Tibial nerve (tissue), 4 donors: Measurements from ENCODE around the gene CEP104. TPM values are rescaled to one million over a fixed set of nuclear protein-coding genes. Genes with fewer than 3 reads are reported as not detected.
A peak's percentile ranks its signal among the peaks of the same experiment; 100 is the strongest.

Experiments used
- DNase-seq, 2 donors: peaks; one replicate each; pipeline ENCODE4 v3.0.0-alpha.2; 2019; ENCODE audit warnings: low spot score in 2 of 2
- H3K27ac ChIP-seq, 4 donors: fragments of 200-600 bp; sonication (generic) in 3 of 4; one replicate each; pipeline ENCODE4 v1.5.1; 2017 to 2019; ENCODE audit warnings: mild to moderate bottlenecking in 1 of 4
- H3K27me3 ChIP-seq, 2 donors: fragments of 200-600 bp; sonication (generic) in 1 of 2; one replicate each; pipeline versions ENCODE4 v1.5.1 to v1.6.0; 2017 to 2019
- H3K36me3 ChIP-seq, 3 donors: fragments of 200-600 bp; sonication (generic); one replicate each; pipeline ENCODE4 v1.5.1; 2018 to 2019
- H3K4me1 ChIP-seq, 4 donors: fragments of 200-600 bp; sonication (generic) in 3 of 4; one replicate each; pipeline ENCODE4 v1.5.1; 2017 to 2019
- H3K4me3 ChIP-seq, 4 donors: fragments of 200-600 bp; sonication (generic) in 3 of 4; one replicate each; pipeline ENCODE4 v1.5.1; 2017 to 2019; ENCODE audit warnings: mild to moderate bottlenecking in 1 of 4, moderate library complexity in 1 of 4
- H3K9me3 ChIP-seq, 4 donors: fragments of 200-600 bp; sonication (generic) in 3 of 4; one replicate each; pipeline ENCODE4 v1.5.1; 2017 to 2019
- CTCF ChIP-seq, 5 experiments: fragments of 200-600 bp in 3 of 5; fragments of 450-650 bp in 2 of 5; sonication (generic) in 3 of 5; IDR thresholded peaks; one replicate each; pipeline ENCODE4 v1.5.1; 2016 to 2019; ENCODE audit warnings: antibody characterized with exemption in 5 of 5, mild to moderate bottlenecking in 3 of 5, moderate library complexity in 2 of 5
- EP300 ChIP-seq, 2 donors: sonication (generic); formaldehyde crosslinking; IDR thresholded peaks; one replicate each; pipeline ENCODE4 v1.6.1; 2017; ENCODE audit warnings: antibody characterized with exemption in 2 of 2, mild to moderate bottlenecking in 1 of 2
- POLR2A ChIP-seq, 2 donors: fragments of 450-650 bp; IDR thresholded peaks; one replicate each; pipeline ENCODE4 v1.6.1; 2017; ENCODE audit warnings: antibody characterized with exemption in 2 of 2, mild to moderate bottlenecking in 2 of 2, moderate library complexity in 2 of 2
- WGBS, 2 donors: methylation state at CpG; one replicate each; pipeline ENCODE4 v1.1.5; 2018; 5-methylcytosine and 5-hydroxymethylcytosine counted together
- total RNA-seq, 4 donors: library from RNA; depleted of rRNA; stranded (reverse); fragments of >200 nt; gene quantifications; one replicate each; pipeline ENCODE4 v1.1.0, GENCODE V29; 2016

CEP104 gene
- total RNA-seq, 4 donors from 2014 or later, result 41.5 to 68.6 (median 48.0) TPM

GRCh38 chr1:3893190-3893589 is 36.2 kb upstream of the CEP104 start:
- Histone ChIP-seq H3K9me3 (peaks cover 0 to 16% (median 0%) of the 10 kb centered on the region in 4 donors), H3K27ac (no peak overlapping the region), H3K4me3 (no peak overlapping the region), H3K36me3 (peaks cover 0 to 58% (median 10%) of the 10 kb centered on the region in 3 donors), H3K27me3 (no peaks in the 10 kb centered on the region), H3K4me1 (peaks cover 0 to 5% (median 0%) of the 10 kb centered on the region in 4 donors)
- DNase-seq, result no peak
- 81 to 86% methylated on average over 5 of the region's 5 CpGs for WGBS, 2 donors
- TF ChIP-seq EP300 (IDR thresholded peaks at IDR 0.05) (no peak), POLR2A (IDR thresholded peaks at IDR 0.05) (no peak), CTCF (IDR thresholded peaks at IDR 0.05) (no peak)

GRCh38 chr1:3892748-3893147 is 35.7 kb upstream of the CEP104 start:
- H3K27me3 ChIP-seq, result no peaks in the 10 kb centered on the region
- peaks cover 0 to 60% (median 12%) of the 10 kb centered on the region in 3 donors for H3K36me3 ChIP-seq
- TF ChIP-seq POLR2A (IDR thresholded peaks at IDR 0.05) (no peak), EP300 (IDR thresholded peaks at IDR 0.05) (no peak), CTCF (IDR thresholded peaks at IDR 0.05) (no peak)
- H3K4me1 ChIP-seq, result peaks cover 0 to 5% (median 0%) of the 10 kb centered on the region in 4 donors
- no peak overlapping the region for H3K27ac ChIP-seq
- 91% methylated on average over 14 of the region's 14 CpGs for WGBS, 2 donors
- DNase-seq, result no peak
- H3K9me3 ChIP-seq, result peaks cover 0 to 12% (median 0%) of the 10 kb centered on the region in 4 donors
- no peak overlapping the region for H3K4me3 ChIP-seq

DNA sequence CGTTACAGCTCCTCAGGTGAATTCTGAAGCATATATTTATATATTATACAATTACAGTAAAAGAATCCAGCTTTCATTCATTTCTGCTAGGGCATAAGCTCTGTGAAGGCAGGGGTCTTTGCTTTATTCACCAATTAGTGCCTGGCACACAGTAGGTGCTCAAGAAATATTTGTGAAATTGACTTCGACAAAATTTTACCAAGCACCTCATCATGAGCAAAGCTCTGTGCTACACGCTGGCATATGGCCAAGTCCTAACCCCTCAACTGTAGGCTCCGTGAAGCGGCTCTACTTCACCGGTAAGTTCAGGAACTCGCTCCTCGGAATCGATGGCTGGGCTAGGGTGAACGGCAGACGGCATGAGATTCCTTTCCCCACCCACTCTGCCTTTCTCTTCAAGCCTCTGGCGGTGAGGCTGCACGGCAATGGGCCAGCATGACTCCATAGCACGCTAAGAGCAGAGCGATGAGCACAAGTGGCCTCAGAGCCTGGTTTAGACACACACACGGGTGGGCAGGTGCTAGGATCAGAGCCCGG is 34.4 kb upstream of the CEP104 start:
- no peak for DNase-seq
- 89% methylated on average over 17 of the region's 17 CpGs for WGBS, 2 donors
- Histone ChIP-seq H3K27ac (peak overlapping the region in 1 of 4 donors; percentile 5), H3K27me3 (no peaks in the 10 kb centered on the region), H3K9me3 (no peaks in the 10 kb centered on the region), H3K4me3 (no peak overlapping the region), H3K4me1 (peaks cover 0 to 5% (median 0%) of the 10 kb centered on the region in 4 donors), H3K36me3 (peaks cover 0 to 72% (median 22%) of the 10 kb centered on the region in 3 donors)
- TF ChIP-seq POLR2A (IDR thresholded peaks at IDR 0.05) (no peak), EP300 (IDR thresholded peaks at IDR 0.05) (no peak), CTCF (IDR thresholded peaks at IDR 0.05) (no peak)

DNA sequence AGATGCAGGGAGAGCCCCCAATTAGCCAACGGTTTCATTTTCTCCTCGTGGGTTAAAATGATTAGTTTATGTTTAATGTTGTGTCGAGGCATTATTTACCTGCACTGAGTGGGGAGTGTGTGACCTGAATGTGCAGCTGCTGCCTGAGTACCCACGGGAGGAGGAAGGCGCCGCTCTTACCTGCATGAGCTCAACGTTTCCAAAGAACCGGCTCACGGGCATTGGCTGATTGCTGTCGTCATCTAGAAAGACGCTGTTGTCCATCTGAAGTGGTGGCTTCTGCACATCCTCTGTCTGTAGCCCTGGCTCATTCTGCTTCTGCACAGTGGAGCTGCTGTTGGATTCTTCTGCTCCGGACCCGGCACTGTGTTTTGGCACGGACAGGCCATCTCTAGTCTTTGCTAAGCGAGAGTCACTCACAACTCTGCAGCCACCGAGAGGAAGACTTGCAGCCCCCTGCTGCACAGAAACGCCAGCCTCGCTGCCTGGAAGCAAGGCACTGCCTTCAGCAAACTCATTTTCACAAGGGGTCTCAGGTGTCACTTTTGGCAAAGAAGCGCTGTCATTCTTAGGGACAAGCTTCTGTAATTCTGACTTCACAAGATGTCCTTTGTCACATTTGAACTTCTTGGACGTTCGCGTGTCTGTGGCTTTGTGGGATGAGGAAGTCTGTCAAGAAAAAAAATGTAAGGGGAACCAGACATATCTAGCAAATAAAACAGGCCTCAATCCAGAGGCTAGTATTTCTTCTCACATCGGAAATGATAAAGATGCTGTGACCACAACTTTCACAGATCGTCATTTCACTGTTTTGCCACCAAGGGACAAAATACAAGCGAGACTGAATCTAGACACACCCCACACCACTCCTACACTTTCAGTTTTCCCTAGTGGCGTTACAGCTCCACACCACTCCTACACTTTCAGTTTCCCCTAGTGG is 33.6 kb upstream of the CEP104 start:
- Histone ChIP-seq H3K9me3 (no peaks in the 10 kb centered on the region), H3K36me3 (peaks cover 0 to 72% (median 23%) of the 10 kb centered on the region in 3 donors), H3K4me1 (peaks cover 0 to 5% (median 0%) of the 10 kb centered on the region in 4 donors), H3K4me3 (no peak overlapping the region), H3K27ac (peak overlapping the region in 1 of 4 donors; percentile 5), H3K27me3 (no peaks in the 10 kb centered on the region)
- no peak for DNase-seq
- TF ChIP-seq POLR2A (IDR thresholded peaks at IDR 0.05) (no peak), CTCF (IDR thresholded peaks at IDR 0.05) (no peak), EP300 (IDR thresholded peaks at IDR 0.05) (no peak)
- 73 to 76% methylated on average over 26 of the region's 26 CpGs for WGBS, 2 donors

- no peaks in the 10 kb centered on the region for H3K27me3 ChIP-seq
- TF ChIP-seq POLR2A (IDR thresholded peaks at IDR 0.05) (no peak), CTCF (IDR thresholded peaks at IDR 0.05) (no peak), EP300 (IDR thresholded peaks at IDR 0.05) (no peak)
- DNase-seq, result no peak
- no peak overlapping the region for H3K27ac ChIP-seq
- no peak overlapping the region for H3K4me3 ChIP-seq
- H3K4me1 ChIP-seq, result peaks cover 0 to 5% (median 0%) of the 10 kb centered on the region in 4 donors
- WGBS, 2 donors, result 88 to 89% methylated on average over 14 of the region's 14 CpGs
- peaks cover 0 to 72% (median 23%) of the 10 kb centered on the region in 3 donors for H3K36me3 ChIP-seq
- no peaks in the 10 kb centered on the region for H3K9me3 ChIP-seq
Measured at GRCh38 chr1:3889936-3890335, 32.9 kb upstream of the CEP104 start.
